Endothelial cell (in vitro differentiated cells): ENCODE results near the gene PRKD1. TPM values are rescaled to one million over a fixed set of nuclear protein-coding genes. Genes with fewer than 3 reads are reported as not detected.

Experiments used
- DNase-seq: peaks from one replicate; pipeline ENCODE4 v3.0.0; 2021; ENCODE audit warnings: low spot score
- H3K27ac Mint-ChIP-seq: one replicate; pipeline ENCODE4 v1.8.0; 2021; ENCODE audit warnings: mixed read lengths, inconsistent platforms; ENCODE audit not compliant: unreplicated experiment
- H3K27me3 Mint-ChIP-seq: one replicate; pipeline ENCODE4 v1.8.0; 2021; ENCODE audit warnings: mild to moderate bottlenecking, moderate library complexity, mixed read lengths, inconsistent platforms; ENCODE audit not compliant: unreplicated experiment
- H3K36me3 Mint-ChIP-seq: one replicate; pipeline ENCODE4 v1.8.0; 2021; ENCODE audit warnings: mild to moderate bottlenecking, low read depth, mixed read lengths, inconsistent platforms; ENCODE audit not compliant: unreplicated experiment
- H3K4me1 Mint-ChIP-seq: one replicate; pipeline ENCODE4 v1.8.0; 2021; ENCODE audit warnings: mild to moderate bottlenecking, mixed read lengths, inconsistent platforms; ENCODE audit not compliant: unreplicated experiment
- H3K4me3 Mint-ChIP-seq: one replicate; pipeline ENCODE4 v1.8.0; 2021; ENCODE audit warnings: mild to moderate bottlenecking, mixed read lengths, inconsistent platforms; ENCODE audit not compliant: unreplicated experiment
- H3K9me3 Mint-ChIP-seq: one replicate; pipeline ENCODE4 v1.8.0; 2021; ENCODE audit warnings: mixed read lengths, inconsistent platforms; ENCODE audit not compliant: unreplicated experiment
- total RNA-seq: library from RNA; stranded (reverse); fragmentation: NEBNext Ultra II Directional; extraction: Animal tissue kit (Norgen Biotek cat#: 25700); gene quantifications from one replicate; pipeline ENCODE4 v1.2.1, GENCODE V29; 2021; ENCODE audit not compliant: unreplicated experiment
- TF ChIP-seq, protein P1 (sequence below): fragments of 200-600 bp; sonication (generic); IDR thresholded peaks from one replicate; pipeline ENCODE4 v1.5.0; 2021; ENCODE audit warnings: antibody characterized with exemption; ENCODE audit not compliant: unreplicated experiment

PRKD1 gene
- total RNA-seq, 1 donor from 2014 or later, result 9.0 TPM

DNA sequence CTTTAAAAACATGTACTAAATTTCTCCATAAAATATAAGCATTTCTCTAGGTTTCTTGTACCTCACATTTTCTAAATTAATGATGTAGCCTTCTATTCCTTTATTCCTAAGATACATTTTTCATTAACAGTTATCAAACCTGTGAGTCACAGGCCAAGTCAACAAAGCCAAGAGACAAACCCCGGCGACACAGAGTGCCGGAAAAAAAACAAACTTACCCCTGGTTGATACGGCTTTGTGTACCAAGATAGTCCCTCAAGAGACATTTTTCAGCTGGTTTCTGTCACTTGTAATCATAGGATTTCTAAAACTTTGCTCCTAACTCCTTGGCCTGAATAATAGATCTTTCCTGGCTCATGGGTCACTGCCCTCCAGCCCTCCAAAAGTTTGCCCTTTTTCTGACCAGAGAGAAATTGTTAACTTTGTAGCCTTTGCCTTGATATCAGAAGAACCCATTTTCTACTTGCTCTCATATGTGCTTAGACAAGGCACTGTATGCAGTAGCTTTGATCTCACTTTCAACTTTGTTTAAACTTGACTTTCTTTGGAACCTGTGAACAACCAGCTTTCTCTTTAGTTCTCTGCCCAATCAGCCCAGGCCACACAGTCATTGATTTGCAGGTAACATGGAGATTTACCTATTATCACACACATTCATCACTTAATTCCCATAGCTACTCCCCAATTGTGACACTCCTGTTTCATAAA lies 172.2 kb downstream of the PRKD1 start:
- H3K9me3 Mint-ChIP-seq, result no peaks in the 10 kb centered on the region
- TF ChIP-seq, protein P1, sequence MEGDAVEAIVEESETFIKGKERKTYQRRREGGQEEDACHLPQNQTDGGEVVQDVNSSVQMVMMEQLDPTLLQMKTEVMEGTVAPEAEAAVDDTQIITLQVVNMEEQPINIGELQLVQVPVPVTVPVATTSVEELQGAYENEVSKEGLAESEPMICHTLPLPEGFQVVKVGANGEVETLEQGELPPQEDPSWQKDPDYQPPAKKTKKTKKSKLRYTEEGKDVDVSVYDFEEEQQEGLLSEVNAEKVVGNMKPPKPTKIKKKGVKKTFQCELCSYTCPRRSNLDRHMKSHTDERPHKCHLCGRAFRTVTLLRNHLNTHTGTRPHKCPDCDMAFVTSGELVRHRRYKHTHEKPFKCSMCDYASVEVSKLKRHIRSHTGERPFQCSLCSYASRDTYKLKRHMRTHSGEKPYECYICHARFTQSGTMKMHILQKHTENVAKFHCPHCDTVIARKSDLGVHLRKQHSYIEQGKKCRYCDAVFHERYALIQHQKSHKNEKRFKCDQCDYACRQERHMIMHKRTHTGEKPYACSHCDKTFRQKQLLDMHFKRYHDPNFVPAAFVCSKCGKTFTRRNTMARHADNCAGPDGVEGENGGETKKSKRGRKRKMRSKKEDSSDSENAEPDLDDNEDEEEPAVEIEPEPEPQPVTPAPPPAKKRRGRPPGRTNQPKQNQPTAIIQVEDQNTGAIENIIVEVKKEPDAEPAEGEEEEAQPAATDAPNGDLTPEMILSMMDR, result no peak
- H3K27ac Mint-ChIP-seq, result no peak overlapping the region
- H3K27me3 Mint-ChIP-seq, result peaks cover 3% of the 10 kb centered on the region
- no peak for DNase-seq
- H3K4me1 Mint-ChIP-seq, result peaks cover 7% of the 10 kb centered on the region
- H3K4me3 Mint-ChIP-seq, result no peak overlapping the region
- H3K36me3 Mint-ChIP-seq, result no peaks in the 10 kb centered on the region

- Mint-ChIP-seq H3K27me3 (peaks cover 3% of the 10 kb centered on the region), H3K4me3 (no peak overlapping the region), H3K4me1 (peaks cover 7% of the 10 kb centered on the region), H3K9me3 (no peaks in the 10 kb centered on the region), H3K27ac (no peak overlapping the region), H3K36me3 (no peaks in the 10 kb centered on the region)
- DNase-seq, result no peak
- TF ChIP-seq, protein P1, result no peak
These were observed 173.5 kb downstream of the PRKD1 start for GRCh38 chr14:29754134-29754533.

- Mint-ChIP-seq H3K36me3 (no peaks in the 10 kb centered on the region), H3K27me3 (peaks cover 1% of the 10 kb centered on the region), H3K9me3 (no peaks in the 10 kb centered on the region), H3K4me1 (no peaks in the 10 kb centered on the region), H3K27ac (no peak overlapping the region), H3K4me3 (no peak overlapping the region)
- TF ChIP-seq, protein P1, result no peak
- no peak for DNase-seq
These were observed 175.3 kb downstream of the PRKD1 start for GRCh38 chr14:29752221-29752923.

DNA sequence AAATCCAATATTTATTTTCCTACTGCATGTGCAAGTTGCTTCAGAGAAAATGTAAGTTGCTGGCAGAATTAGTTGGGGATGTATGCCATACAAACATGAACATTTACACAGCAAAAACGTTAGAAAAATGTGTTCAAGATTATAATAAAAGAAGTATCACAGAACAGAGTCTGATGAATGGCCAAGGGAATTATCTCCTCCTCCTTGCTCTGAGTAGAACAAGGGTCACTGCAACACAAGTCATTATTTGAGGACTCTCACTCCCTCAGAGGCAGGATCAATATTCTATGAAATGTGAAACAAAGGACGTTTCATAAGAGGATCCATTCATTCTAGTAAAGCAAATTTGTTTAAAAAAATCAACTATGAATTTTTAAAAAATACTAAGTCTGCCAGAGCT lies 177.8 kb downstream of the PRKD1 start:
- H3K4me3 Mint-ChIP-seq, result no peak overlapping the region
- no peak overlapping the region for H3K27ac Mint-ChIP-seq
- no peaks in the 10 kb centered on the region for H3K27me3 Mint-ChIP-seq

More for the DNA sequence above, 177.8 kb downstream of the PRKD1 start:
- TF ChIP-seq, protein P1, result no peak
- H3K4me1 Mint-ChIP-seq, result peaks cover 4% of the 10 kb centered on the region
- H3K36me3 Mint-ChIP-seq, result no peaks in the 10 kb centered on the region
- DNase-seq, result no peak
- no peaks in the 10 kb centered on the region for H3K9me3 Mint-ChIP-seq
